HEK293T (cell line): Measurements from ENCODE around the gene ACADVL.

ENCODE experiments used
- BHLHE40 ChIP-seq: fragments of 450-650 bp; IDR thresholded peaks from 2 replicates; pipeline ENCODE4 v1.6.1; 2016; ENCODE audit warnings: mild to moderate bottlenecking, moderate library complexity, borderline replicate concordance
- CTBP1 ChIP-seq: fragments of 450-650 bp; IDR thresholded peaks from 2 replicates; pipeline ENCODE4 v1.6.1; 2016; ENCODE audit warnings: borderline replicate concordance
- FOXK2 ChIP-seq: fragments of 450-650 bp; IDR thresholded peaks from 2 replicates; pipeline ENCODE4 v1.6.1; 2016; ENCODE audit warnings: mild to moderate bottlenecking
- FOXM1 ChIP-seq: fragments of 450-650 bp; IDR thresholded peaks from 2 replicates; pipeline ENCODE4 v1.6.1; 2017; ENCODE audit warnings: mild to moderate bottlenecking, borderline replicate concordance
- HDGF ChIP-seq: fragments of 450-650 bp; IDR thresholded peaks from 2 replicates; pipeline ENCODE4 v1.6.1; 2017; ENCODE audit warnings: antibody characterized with exemption, borderline replicate concordance
- NFRKB ChIP-seq: fragments of 450-650 bp; IDR thresholded peaks from 2 replicates; pipeline ENCODE4 v1.6.1; 2016; ENCODE audit warnings: mild to moderate bottlenecking, moderate library complexity
- SP1 ChIP-seq: fragments of 450-650 bp; IDR thresholded peaks from 2 replicates; pipeline ENCODE4 v1.6.1; 2017
- TARDBP ChIP-seq: fragments of 450-650 bp; IDR thresholded peaks from 2 replicates; pipeline ENCODE4 v1.6.1; 2016
- TF ChIP-seq, protein P1 (sequence below): fragments of 450-650 bp; IDR thresholded peaks from 2 replicates; pipeline ENCODE4 v1.6.1; 2016

DNA sequence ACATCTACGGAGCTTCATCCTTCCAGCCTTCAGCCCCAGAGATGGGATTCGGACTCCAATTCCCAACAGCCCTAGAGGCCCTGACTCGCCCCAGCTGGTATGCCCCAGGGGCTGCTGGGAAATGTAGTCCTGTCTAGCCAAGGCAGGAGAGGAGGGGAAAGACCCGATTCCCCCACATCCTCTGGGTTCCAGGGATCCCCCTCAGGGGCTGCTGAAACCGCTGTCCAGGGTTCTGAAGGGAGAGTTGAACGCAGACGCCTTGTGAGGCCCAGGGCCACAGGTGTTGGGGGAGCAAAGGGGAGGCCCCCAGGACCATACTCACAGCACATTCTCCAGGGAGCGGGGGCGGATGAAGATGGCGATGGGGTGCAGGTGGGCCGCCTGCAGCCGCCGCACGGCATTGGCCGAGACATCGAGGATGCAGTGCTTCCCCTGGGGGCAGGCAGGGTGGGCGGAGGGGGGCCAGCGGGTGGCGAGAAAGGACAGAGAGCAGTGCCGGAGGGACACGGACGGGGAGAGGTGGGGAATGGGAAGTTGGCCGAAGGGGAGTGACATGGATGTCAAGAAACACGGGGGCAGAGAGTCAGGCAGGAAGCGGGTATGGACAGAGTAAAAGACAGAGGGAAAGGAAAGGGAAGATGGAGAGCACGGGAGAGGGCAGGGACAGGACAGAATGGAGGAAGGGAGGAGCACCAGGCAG lies 28.0 kb upstream of the ACADVL start:
- TF ChIP-seq BHLHE40: no peak
- no peak for TF ChIP-seq TARDBP
- no peak for TF ChIP-seq SP1
- TF ChIP-seq HDGF: no peak
- TF ChIP-seq FOXK2: no peak
- no peak for TF ChIP-seq FOXM1
- TF ChIP-seq CTBP1: no peak
- TF ChIP-seq, protein P1, sequence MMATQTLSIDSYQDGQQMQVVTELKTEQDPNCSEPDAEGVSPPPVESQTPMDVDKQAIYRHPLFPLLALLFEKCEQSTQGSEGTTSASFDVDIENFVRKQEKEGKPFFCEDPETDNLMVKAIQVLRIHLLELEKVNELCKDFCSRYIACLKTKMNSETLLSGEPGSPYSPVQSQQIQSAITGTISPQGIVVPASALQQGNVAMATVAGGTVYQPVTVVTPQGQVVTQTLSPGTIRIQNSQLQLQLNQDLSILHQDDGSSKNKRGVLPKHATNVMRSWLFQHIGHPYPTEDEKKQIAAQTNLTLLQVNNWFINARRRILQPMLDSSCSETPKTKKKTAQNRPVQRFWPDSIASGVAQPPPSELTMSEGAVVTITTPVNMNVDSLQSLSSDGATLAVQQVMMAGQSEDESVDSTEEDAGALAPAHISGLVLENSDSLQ: no peak
- TF ChIP-seq NFRKB: no peak
